GM12801 (cell line): Measurements from ENCODE around the gene GPR12.

Source experiments
- CTCF ChIP-seq: IDR thresholded peaks from one replicate; pipeline ENCODE4 v1.5.1; 2011; ENCODE audit warnings: control low read depth; ENCODE audit not compliant: insufficient read length; ENCODE audit errors: extremely low read depth

Gene GPR12

DNA sequence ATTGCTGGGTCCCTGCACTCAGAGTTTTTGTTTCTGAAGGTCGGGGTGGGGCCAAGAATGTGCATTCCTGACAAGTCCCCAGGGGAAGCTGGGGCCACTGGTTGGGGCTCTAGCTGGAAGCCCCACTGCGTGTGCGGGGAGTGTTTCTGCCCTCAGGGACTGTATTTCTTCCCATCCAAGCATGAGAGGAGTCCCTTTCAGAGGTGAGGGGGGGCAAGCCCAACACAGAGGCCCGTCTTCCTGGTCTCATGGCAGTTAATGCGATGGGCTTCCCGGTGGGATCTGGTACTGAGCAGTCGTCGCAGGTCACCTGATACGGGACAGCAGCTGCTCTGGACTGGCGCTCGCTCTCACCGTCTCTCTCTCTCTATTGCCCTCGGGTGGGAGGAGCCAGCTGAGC, 50.4 kb downstream of the GPR12 start:
- TF ChIP-seq CTCF = no peak

DNA sequence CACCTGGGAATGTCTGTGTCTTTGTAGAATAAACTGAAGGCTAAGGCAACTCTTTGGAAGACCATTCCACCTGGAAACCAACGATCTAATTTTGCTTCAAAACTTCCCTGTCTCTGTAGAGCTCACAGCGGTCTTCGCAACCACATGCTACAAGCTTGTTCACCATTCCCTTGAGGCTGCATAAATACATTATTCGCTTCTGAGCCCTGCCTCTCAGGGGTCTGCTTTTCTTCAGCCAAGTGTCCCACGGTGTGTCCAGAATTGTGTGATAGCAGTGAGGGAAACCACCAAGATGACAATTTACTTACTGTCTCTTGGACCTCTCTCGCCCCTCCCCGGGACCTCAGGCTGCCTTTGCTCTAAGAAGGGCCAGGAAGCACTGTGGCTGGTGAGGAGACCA, 51.1 kb downstream of the GPR12 start:
- TF ChIP-seq CTCF = no peak

- TF ChIP-seq CTCF = no peak
Observed at GRCh38 chr13:26708007-26708297, 52.6 kb downstream of the GPR12 start.

- no peak for TF ChIP-seq CTCF
Observed at GRCh38 chr13:26707122-26708006, 53.2 kb downstream of the GPR12 start.

- TF ChIP-seq CTCF = no peak
Observed at GRCh38 chr13:26706381-26706780, 54.2 kb downstream of the GPR12 start.

DNA sequence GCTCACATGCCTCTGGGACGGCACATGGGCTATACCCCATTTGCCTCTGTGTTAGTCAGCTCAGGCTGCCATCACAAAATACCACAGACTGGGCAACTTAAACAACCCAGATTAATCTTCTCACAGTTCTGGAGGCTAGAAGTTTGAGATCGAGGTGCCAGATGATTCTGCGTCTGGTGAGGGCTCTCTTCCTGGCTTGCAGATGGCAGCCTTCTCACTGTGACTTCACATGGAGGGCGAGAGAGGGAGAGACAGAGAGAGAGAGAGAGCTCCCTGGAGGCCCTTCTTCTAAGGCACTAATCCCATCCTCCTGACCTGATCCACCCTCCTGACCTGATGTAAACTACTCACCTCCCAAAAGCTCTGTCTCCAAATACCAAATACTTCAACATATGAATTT, 55.0 kb downstream of the GPR12 start:
- TF ChIP-seq CTCF = no peak
